ENCODE data around the gene FKBP2.
A peak's percentile ranks its signal among the peaks of the same experiment; 100 is the strongest.

Gene FKBP2

GRCh38 chr11:64284962-64285884, 44.3 kb downstream of the FKBP2 start, which contains the start of gene GPR137 (continued):
- peak; percentile 69; the same call in 1 of the 2 replicates for TF ChIP-seq ZBTB10 (tag by site-specific recombination; IDR thresholded peaks at IDR 0.05)
- no peak for TF ChIP-seq ZNF626 (tag by site-specific recombination; IDR thresholded peaks at IDR 0.05)
- TF ChIP-seq ZNF433 (tag by site-specific recombination; IDR thresholded peaks at IDR 0.05; ENCODE audit: low read depth), result no peak
- no peak for TF ChIP-seq SETDB1 (IDR thresholded peaks at IDR 0.05; ENCODE audit: insufficient read length, low read length)
- no peak for TF ChIP-seq ZNF692 (tag by site-specific recombination; IDR thresholded peaks at IDR 0.05)
- TF ChIP-seq ZSCAN30 (tag by site-specific recombination; IDR thresholded peaks at IDR 0.05), result no peak
- TF ChIP-seq ZNF639 (tag by site-specific recombination; IDR thresholded peaks at IDR 0.05), result no peak
- TF ChIP-seq ZNF175 (tag by site-specific recombination; IDR thresholded peaks at IDR 0.05), result no peak
- peak; percentile 10; the same call in 1 of the 2 replicates for TF ChIP-seq GLIS1 (tag by site-specific recombination; IDR thresholded peaks at IDR 0.05)
- TF ChIP-seq ZNF777 (tag by site-specific recombination; IDR thresholded peaks at IDR 0.05; ENCODE audit: borderline replicate concordance), result no peak
- TF ChIP-seq KLF7 (tag by site-specific recombination; IDR thresholded peaks at IDR 0.05; ENCODE audit: borderline replicate concordance), result no peak
- peak; percentile 55; the same call in 1 of the 2 replicates for TF ChIP-seq ZNF561 (tag by site-specific recombination; IDR thresholded peaks at IDR 0.05; ENCODE audit: borderline replicate concordance)
- no peak for TF ChIP-seq ZNF776 (tag by site-specific recombination; IDR thresholded peaks at IDR 0.05; ENCODE audit: borderline replicate concordance)
- no peak for TF ChIP-seq ZNF26 (tag by site-specific recombination; IDR thresholded peaks at IDR 0.05)
- no peak for TF ChIP-seq ZNF302 (tag by site-specific recombination; IDR thresholded peaks at IDR 0.05; ENCODE audit: low read depth)
- TF ChIP-seq ZNF76 (tag by site-specific recombination; IDR thresholded peaks at IDR 0.05; ENCODE audit: borderline replicate concordance, low read depth), result peak; percentile 36; the same call in 1 of the 2 replicates
- TF ChIP-seq ZFP37 (tag by site-specific recombination; IDR thresholded peaks at IDR 0.05), result no peak
- no peak for TF ChIP-seq KLF17 (tag by site-specific recombination; IDR thresholded peaks at IDR 0.05)
- no peak for TF ChIP-seq ZNF670 (tag by site-specific recombination; IDR thresholded peaks at IDR 0.05; ENCODE audit: low read depth)
- TF ChIP-seq ZNF132 (tag by site-specific recombination; IDR thresholded peaks at IDR 0.05; ENCODE audit: borderline replicate concordance), result no peak
- TF ChIP-seq ZSCAN4 (tag by site-specific recombination; IDR thresholded peaks at IDR 0.05), result no peak
- TF ChIP-seq ZNF398 (tag by site-specific recombination; IDR thresholded peaks at IDR 0.05), result 0 out of 2 replicates have a peak, but pooled peaks have one; percentile 30
- TF ChIP-seq PBX3 (CRISPR knock-in tag; IDR thresholded peaks at IDR 0.05), result 0 out of 2 replicates have a peak, but pooled peaks have one; percentile 35
- peak; percentile 59; the same call in 1 of the 2 replicates for TF ChIP-seq ZEB2 (tag by site-specific recombination; IDR thresholded peaks at IDR 0.05)
- TF ChIP-seq ZNF664 (tag by site-specific recombination; IDR thresholded peaks at IDR 0.05), result no peak
